Measurements from ENCODE around the gene GPHN. TPM values are rescaled to one million over a fixed set of nuclear protein-coding genes. Genes with fewer than 3 reads are reported as not detected.

The GPHN gene
- total RNA-seq, 4 donors from 2014 or later = 9.1 to 21.1 (median 15.9) TPM

DNA sequence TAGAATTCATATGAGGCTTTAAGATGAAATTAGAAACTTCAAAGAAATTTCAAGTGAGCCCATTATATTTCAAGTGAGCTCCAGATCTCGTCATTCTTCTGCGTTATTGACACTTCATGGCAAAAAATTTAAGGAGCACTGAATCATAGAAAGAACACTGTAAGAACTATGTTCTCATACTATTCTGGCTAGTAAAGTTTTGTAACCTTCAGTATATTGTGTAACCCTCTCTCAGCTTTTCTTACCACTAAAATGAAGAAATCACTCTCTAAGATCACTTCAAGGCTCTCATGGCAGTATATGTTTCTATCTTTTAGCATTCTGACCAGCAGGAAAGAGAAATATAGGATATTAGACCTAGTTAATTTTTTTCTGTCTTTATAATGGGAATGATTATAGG is 6.3 kb downstream of the GPHN start:
- intact Hi-C loops (cut with DNase I) = no loop called here
- DNase-seq (ENCODE audit: extremely low spot score) = no peak
- H3K4me3 ChIP-seq = no peak overlapping the region
- H3K36me3 ChIP-seq = no peaks in the 10 kb centered on the region
- no peak overlapping the region for H3K27ac ChIP-seq (replicated peaks in 1 of 4)
- H3K4me1 ChIP-seq = peaks cover 11 to 22% (median 13%) of the 10 kb centered on the region in 4 donors
- H3K27me3 ChIP-seq = no peaks in the 10 kb centered on the region
- TF ChIP-seq EP300 (IDR thresholded peaks at IDR 0.05) (no peak), POLR2A (IDR thresholded peaks at IDR 0.05; ENCODE audit: low read depth) (no peak)
- no peaks in the 10 kb centered on the region for H3K9me3 ChIP-seq
- 92% methylated on average over 2 of the region's 2 CpGs for WGBS

- intact Hi-C loops (cut with DNase I) = no loop called here
- no peaks in the 10 kb centered on the region for H3K27me3 ChIP-seq
- H3K9me3 ChIP-seq = no peaks in the 10 kb centered on the region
- no peaks in the 10 kb centered on the region for H3K4me1 ChIP-seq
- TF ChIP-seq POLR2A (IDR thresholded peaks at IDR 0.05; ENCODE audit: low read depth) (no peak), POLR2AphosphoS5 (IDR thresholded peaks at IDR 0.05) (no peak), EP300 (IDR thresholded peaks at IDR 0.05) (no peak)
- TF ChIP-seq, protein P1, sequence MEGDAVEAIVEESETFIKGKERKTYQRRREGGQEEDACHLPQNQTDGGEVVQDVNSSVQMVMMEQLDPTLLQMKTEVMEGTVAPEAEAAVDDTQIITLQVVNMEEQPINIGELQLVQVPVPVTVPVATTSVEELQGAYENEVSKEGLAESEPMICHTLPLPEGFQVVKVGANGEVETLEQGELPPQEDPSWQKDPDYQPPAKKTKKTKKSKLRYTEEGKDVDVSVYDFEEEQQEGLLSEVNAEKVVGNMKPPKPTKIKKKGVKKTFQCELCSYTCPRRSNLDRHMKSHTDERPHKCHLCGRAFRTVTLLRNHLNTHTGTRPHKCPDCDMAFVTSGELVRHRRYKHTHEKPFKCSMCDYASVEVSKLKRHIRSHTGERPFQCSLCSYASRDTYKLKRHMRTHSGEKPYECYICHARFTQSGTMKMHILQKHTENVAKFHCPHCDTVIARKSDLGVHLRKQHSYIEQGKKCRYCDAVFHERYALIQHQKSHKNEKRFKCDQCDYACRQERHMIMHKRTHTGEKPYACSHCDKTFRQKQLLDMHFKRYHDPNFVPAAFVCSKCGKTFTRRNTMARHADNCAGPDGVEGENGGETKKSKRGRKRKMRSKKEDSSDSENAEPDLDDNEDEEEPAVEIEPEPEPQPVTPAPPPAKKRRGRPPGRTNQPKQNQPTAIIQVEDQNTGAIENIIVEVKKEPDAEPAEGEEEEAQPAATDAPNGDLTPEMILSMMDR (IDR thresholded peaks at IDR 0.05) = no peak
- H3K4me3 ChIP-seq = no peak overlapping the region
- no peak overlapping the region for H3K27ac ChIP-seq (replicated peaks in 1 of 4)
- no peaks in the 10 kb centered on the region for H3K36me3 ChIP-seq
- 94% methylated on average over 9 of the region's 9 CpGs for WGBS
- no peak for DNase-seq (ENCODE audit: extremely low spot score)
Observed at GRCh38 chr14:66530526-66530925, 22.6 kb downstream of the GPHN start.

- Histone ChIP-seq H3K9me3 (no peaks in the 10 kb centered on the region), H3K4me1 (peaks cover 2 to 11% (median 5%) of the 10 kb centered on the region in 4 donors), H3K36me3 (no peaks in the 10 kb centered on the region), H3K4me3 (no peak overlapping the region), H3K27me3 (no peaks in the 10 kb centered on the region), H3K27ac (replicated peaks in 1 of 4) (no peak overlapping the region)
- TF ChIP-seq POLR2A (IDR thresholded peaks at IDR 0.05; ENCODE audit: low read depth) (no peak), EP300 (IDR thresholded peaks at IDR 0.05) (no peak), POLR2AphosphoS5 (IDR thresholded peaks at IDR 0.05) (no peak)
- TF ChIP-seq, protein P1 (IDR thresholded peaks at IDR 0.05) = no peak
- intact Hi-C loops (cut with DNase I) = no loop called here
- DNase-seq (ENCODE audit: extremely low spot score) = no peak
- 84% methylated on average over 3 of the region's 3 CpGs for WGBS
Observed at GRCh38 chr14:66539034-66539433, 31.1 kb downstream of the GPHN start.

GRCh38 chr14:66540038-66540437 is 32.1 kb downstream of the GPHN start:
- Histone ChIP-seq H3K4me3 (no peak overlapping the region), H3K4me1 (peaks cover 4 to 11% (median 6%) of the 10 kb centered on the region in 4 donors), H3K27ac (replicated peaks in 1 of 4) (no peak overlapping the region), H3K36me3 (no peaks in the 10 kb centered on the region), H3K9me3 (no peaks in the 10 kb centered on the region), H3K27me3 (no peaks in the 10 kb centered on the region)
- TF ChIP-seq POLR2A (IDR thresholded peaks at IDR 0.05; ENCODE audit: low read depth) = no peak
- no peak for TF ChIP-seq EP300 (IDR thresholded peaks at IDR 0.05)
- TF ChIP-seq, protein P1 (IDR thresholded peaks at IDR 0.05) = no peak
- no peak for TF ChIP-seq POLR2AphosphoS5 (IDR thresholded peaks at IDR 0.05)
- WGBS = 62% methylated on average over 1 of the region's 1 CpG
- no peak for DNase-seq (ENCODE audit: extremely low spot score)
- intact Hi-C loops (cut with DNase I) = no loop called here

- no peaks in the 10 kb centered on the region for H3K27me3 ChIP-seq
- H3K4me1 ChIP-seq = peaks cover 4 to 11% (median 6%) of the 10 kb centered on the region in 4 donors
- intact Hi-C loops (cut with DNase I) = no loop called here
- DNase-seq (ENCODE audit: extremely low spot score) = no peak
- 94% methylated on average over 3 of the region's 3 CpGs for WGBS
- no peaks in the 10 kb centered on the region for H3K9me3 ChIP-seq
- no peak overlapping the region for H3K27ac ChIP-seq (replicated peaks in 1 of 4)
- TF ChIP-seq, protein P1 (IDR thresholded peaks at IDR 0.05) = no peak
- TF ChIP-seq POLR2A (IDR thresholded peaks at IDR 0.05; ENCODE audit: low read depth) (no peak), EP300 (IDR thresholded peaks at IDR 0.05) (no peak), POLR2AphosphoS5 (IDR thresholded peaks at IDR 0.05) (no peak)
- H3K36me3 ChIP-seq = no peaks in the 10 kb centered on the region
- H3K4me3 ChIP-seq = no peak overlapping the region
Observed at GRCh38 chr14:66541627-66542026, 33.7 kb downstream of the GPHN start.

Data from esophagus muscularis mucosa (tissue), 4 donors.